ENCODE measurements around the gene TNFSF13B. TPM values are rescaled to one million over a fixed set of nuclear protein-coding genes. Genes with fewer than 3 reads are reported as not detected.

The TNFSF13B gene
- polyA plus RNA-seq, 1 of the 3 experiments (the other 2 are of a cell fraction), result 0.03 TPM

GRCh38 chr13:108322206-108322824 lies 52.8 kb downstream of the TNFSF13B start:
- Histone ChIP-seq H3K27ac (ENCODE audit: low read depth in 2 of 2, low read length in 1 of 2) (no peak overlapping the region), H3K4me1 (ENCODE audit: control insufficient read depth in 1 of 2, insufficient read depth in 2 of 2, low read depth in 1 of 2, low read length in 1 of 2) (no peaks in the 10 kb centered on the region), H3K36me3 (replicated peaks in 1 of 2; ENCODE audit: control insufficient read depth in 1 of 2, insufficient read depth in 2 of 2, low read length in 1 of 2) (no peaks in the 10 kb centered on the region), H4K20me1 (ENCODE audit: insufficient read depth) (no peaks in the 10 kb centered on the region), H3K4me2 (no peak overlapping the region), H3K9me3 (no peaks in the 10 kb centered on the region), H3K79me2 (ENCODE audit: insufficient read depth) (no peaks in the 10 kb centered on the region), H3F3A (replicated peaks; ENCODE audit: insufficient read depth) (no peaks in the 10 kb centered on the region), H3K9ac (no peak overlapping the region), H3K4me3 (ENCODE audit: low read depth in 2 of 2, low read length in 1 of 2) (no peak overlapping the region), H3K9me2 (no peaks in the 10 kb centered on the region), H3K27me3 (ENCODE audit: insufficient read depth) (no peaks in the 10 kb centered on the region), H2AFZ (ENCODE audit: low read depth) (no peak overlapping the region)
- POLR2A ChIA-PET, result no interaction called here
- peak; percentile 36 for DNase-seq
- TF ChIP-seq RXRA (IDR thresholded peaks at IDR 0.05; ENCODE audit: borderline replicate concordance, low read depth) (no peak), SMC3 (IDR thresholded peaks at IDR 0.05; ENCODE audit: low read depth, low read length) (peak; percentile 51; the same call in 1 of the 2 replicates), MAX (IDR thresholded peaks at IDR 0.05; ENCODE audit: low read depth) (no peak), GABPA (IDR thresholded peaks at IDR 0.05; ENCODE audit: low read depth) (no peak), RAD21 (IDR thresholded peaks at IDR 0.05; ENCODE audit: low read length) (peak; percentile 80), JUND (IDR thresholded peaks at IDR 0.05) (no peak), RCOR1 (IDR thresholded peaks at IDR 0.05; ENCODE audit: low read length) (no peak), CTCF (IDR thresholded peaks at IDR 0.05) (peak; percentile 89), NFIC (IDR thresholded peaks at IDR 0.05; ENCODE audit: borderline replicate concordance) (no peak)
- WGBS (ENCODE audit: low lambda C conversion rate), result 9% methylated on average over 2 of the region's 2 CpGs
- CTCF ChIA-PET, result interaction anchor here (0.6 to 3.5 kb wide), 19 partner anchors 11 to 1802 kb away, joined by 3 to 19 read pairs (median 4); no protein-coding TSS in a partner anchor

- no peaks in the 10 kb centered on the region for H3K79me2 ChIP-seq (ENCODE audit: insufficient read depth)
- no peaks in the 10 kb centered on the region for H3K4me1 ChIP-seq (ENCODE audit: control insufficient read depth in 1 of 2, insufficient read depth in 2 of 2, low read depth in 1 of 2, low read length in 1 of 2)
- no peak overlapping the region for H3K4me2 ChIP-seq
- no peak overlapping the region for H2AFZ ChIP-seq (ENCODE audit: low read depth)
- no peaks in the 10 kb centered on the region for H4K20me1 ChIP-seq (ENCODE audit: insufficient read depth)
- no peak for DNase-seq
- no peak overlapping the region for H3K9ac ChIP-seq
- no peaks in the 10 kb centered on the region for H3K27me3 ChIP-seq (ENCODE audit: insufficient read depth)
- no peaks in the 10 kb centered on the region for H3K9me3 ChIP-seq
- WGBS (ENCODE audit: low lambda C conversion rate), result 3% methylated on average over 2 of the region's 2 CpGs
- H3K4me3 ChIP-seq (ENCODE audit: low read depth in 2 of 2, low read length in 1 of 2), result no peak overlapping the region
- TF ChIP-seq ZBTB33 (IDR thresholded peaks at IDR 0.05; ENCODE audit: borderline replicate concordance, low read depth) (no peak), MEF2A (IDR thresholded peaks at IDR 0.05; ENCODE audit: borderline replicate concordance, low read depth) (no peak), CTCF (IDR thresholded peaks at IDR 0.05) (no peak), PBX3 (IDR thresholded peaks at IDR 0.05) (no peak), NRF1 (IDR thresholded peaks at IDR 0.05; ENCODE audit: low read depth, low read length) (no peak), FOSL2 (IDR thresholded peaks at IDR 0.05; ENCODE audit: borderline replicate concordance, low read depth) (no peak), RCOR1 (IDR thresholded peaks at IDR 0.05; ENCODE audit: low read length) (no peak), SIN3A (IDR thresholded peaks at IDR 0.05; ENCODE audit: borderline replicate concordance, low read depth, low read length) (no peak)
- ChIA-PET CTCF (interaction anchor here (0.6 to 3.5 kb wide), 18 partner anchors 10 to 1801 kb away, joined by 3 to 19 read pairs (median 4); no protein-coding TSS in a partner anchor), POLR2A (no interaction called here)
- H3K9me2 ChIP-seq, result no peaks in the 10 kb centered on the region
- H3K27ac ChIP-seq (ENCODE audit: low read depth in 2 of 2, low read length in 1 of 2), result no peak overlapping the region
- H3F3A ChIP-seq (replicated peaks; ENCODE audit: insufficient read depth), result no peaks in the 10 kb centered on the region
- H3K36me3 ChIP-seq (replicated peaks in 1 of 2; ENCODE audit: control insufficient read depth in 1 of 2, insufficient read depth in 2 of 2, low read length in 1 of 2), result no peaks in the 10 kb centered on the region
Observed at GRCh38 chr13:108323031-108323430, 53.5 kb downstream of the TNFSF13B start.
